Mesenchymal stem cell (in vitro differentiated cells and primary cell): Measurements from ENCODE around the gene CCDC179.

Experiments used
- DNase-seq: peaks from one replicate; pipeline ENCODE4 v3.0.0-alpha.2; 2013
- H2AFZ ChIP-seq: one replicate; pipeline ENCODE4 v1.6.1; 2013; ENCODE audit warnings: low read depth, mild to moderate bottlenecking, control low read depth, inconsistent platforms, low read length, moderate library complexity
- H2AK5ac ChIP-seq: 2 replicates; pipeline ENCODE4 v1.6.1; 2013; ENCODE audit warnings: low read length, moderate library complexity, mild to moderate bottlenecking, inconsistent platforms; ENCODE audit not compliant: severe bottlenecking
- H2BK120ac ChIP-seq: one replicate; pipeline ENCODE4 v1.6.1; 2013; ENCODE audit warnings: low read depth, mild to moderate bottlenecking, inconsistent platforms, low read length, moderate library complexity
- H2BK12ac ChIP-seq, 2 experiments: one replicate each; pipeline ENCODE4 v1.6.1; 2013; ENCODE audit warnings: inconsistent platforms in 2 of 2, low read length in 2 of 2, mild to moderate bottlenecking in 2 of 2, moderate library complexity in 2 of 2, control low read depth in 1 of 2
- H2BK15ac ChIP-seq: one replicate; pipeline ENCODE4 v1.6.1; 2013; ENCODE audit warnings: mild to moderate bottlenecking, low read depth, inconsistent platforms; ENCODE audit not compliant: poor library complexity, severe bottlenecking
- H2BK5ac ChIP-seq: 2 replicates; pipeline ENCODE4 v1.6.1; 2013; ENCODE audit warnings: low read depth, mild to moderate bottlenecking, low read length, control low read depth, inconsistent platforms; ENCODE audit not compliant: poor library complexity, severe bottlenecking
- H3K14ac ChIP-seq, 2 experiments: one replicate each; pipeline ENCODE4 v1.6.1; 2013; ENCODE audit warnings: inconsistent platforms in 2 of 2, low read length in 2 of 2, control low read depth in 1 of 2, mild to moderate bottlenecking in 1 of 2, moderate library complexity in 1 of 2
- H3K18ac ChIP-seq, 2 experiments: one replicate each; pipeline ENCODE4 v1.6.1; 2013; ENCODE audit warnings: inconsistent platforms in 2 of 2, low read length in 2 of 2, control low read depth in 1 of 2, low read depth in 1 of 2, mild to moderate bottlenecking in 1 of 2
- H3K23ac ChIP-seq, 2 experiments: one replicate each; pipeline ENCODE4 v1.6.1; 2013; ENCODE audit warnings: inconsistent platforms in 2 of 2, low read length in 2 of 2, mild to moderate bottlenecking in 2 of 2, moderate library complexity in 2 of 2, control low read depth in 1 of 2
- H3K27ac ChIP-seq: 2 replicates; pipeline ENCODE4 v1.5.1; 2013; ENCODE audit warnings: mild to moderate bottlenecking, moderate library complexity, low read length, control low read depth, inconsistent platforms; ENCODE audit not compliant: poor library complexity, severe bottlenecking
- H3K27me3 ChIP-seq, 2 experiments: 2 replicates each; pipeline versions ENCODE4 v1.6.1 to v1.7.0; 2013; ENCODE audit warnings: low read length in 2 of 2, mild to moderate bottlenecking in 2 of 2, moderate library complexity in 2 of 2, control low read depth in 1 of 2, inconsistent platforms in 1 of 2; ENCODE audit not compliant: control insufficient read depth in 1 of 2, insufficient read depth in 1 of 2
- H3K36me3 ChIP-seq, 2 experiments: 2 replicates each; pipeline versions ENCODE4 v1.6.1 to v1.7.0; 2013; ENCODE audit warnings: low read length in 2 of 2, control low read depth in 1 of 2, inconsistent platforms in 1 of 2, low read depth in 1 of 2, mild to moderate bottlenecking in 1 of 2; ENCODE audit not compliant: insufficient read depth in 2 of 2, control insufficient read depth in 1 of 2
- H3K4ac ChIP-seq, 2 experiments: one replicate each; pipeline ENCODE4 v1.6.1; 2013; ENCODE audit warnings: inconsistent platforms in 2 of 2, low read length in 2 of 2, mild to moderate bottlenecking in 2 of 2, moderate library complexity in 2 of 2, control low read depth in 1 of 2, low read depth in 1 of 2
- H3K4me1 ChIP-seq: 2 replicates; pipeline ENCODE4 v1.6.1; 2013; ENCODE audit warnings: low read depth, low read length, control low read depth; ENCODE audit not compliant: control insufficient read depth, insufficient read depth
- H3K4me2 ChIP-seq: 2 replicates; pipeline ENCODE4 v1.6.1; 2013; ENCODE audit warnings: low read length, mild to moderate bottlenecking, inconsistent platforms; ENCODE audit not compliant: poor library complexity, severe bottlenecking
- H3K4me3 ChIP-seq, 2 experiments: 2 replicates each; pipeline versions ENCODE4 v1.5.1 to v1.7.0; 2013; ENCODE audit warnings: low read length in 2 of 2, mild to moderate bottlenecking in 2 of 2, control low read depth in 1 of 2, low read depth in 1 of 2; ENCODE audit not compliant: insufficient read depth in 1 of 2
- H3K79me1 ChIP-seq: replicated peaks from 2 replicates; pipeline ENCODE4 v1.6.1; 2013; ENCODE audit warnings: mild to moderate bottlenecking, control low read depth, low read length, inconsistent platforms; ENCODE audit not compliant: poor library complexity, severe bottlenecking
- H3K9ac ChIP-seq: 2 replicates; pipeline ENCODE4 v1.7.0; 2013; ENCODE audit warnings: mild to moderate bottlenecking, low read length, moderate library complexity
- H3K9me3 ChIP-seq: 2 replicates; pipeline ENCODE4 v1.7.0; 2013; ENCODE audit warnings: mild to moderate bottlenecking, low read length; ENCODE audit not compliant: control insufficient read depth
- H4K8ac ChIP-seq: one replicate; pipeline ENCODE4 v1.6.1; 2013; ENCODE audit warnings: inconsistent platforms, mild to moderate bottlenecking, low read length, moderate library complexity
- H4K91ac ChIP-seq: one replicate; pipeline ENCODE4 v1.6.1; 2013; ENCODE audit warnings: mild to moderate bottlenecking, low read length, inconsistent platforms
- WGBS: methylation state at CpG from one replicate; pipeline ENCODE4 v1.1.7; 2013; ENCODE audit warnings: mixed read lengths; 5-methylcytosine and 5-hydroxymethylcytosine counted together

Gene CCDC179

DNA sequence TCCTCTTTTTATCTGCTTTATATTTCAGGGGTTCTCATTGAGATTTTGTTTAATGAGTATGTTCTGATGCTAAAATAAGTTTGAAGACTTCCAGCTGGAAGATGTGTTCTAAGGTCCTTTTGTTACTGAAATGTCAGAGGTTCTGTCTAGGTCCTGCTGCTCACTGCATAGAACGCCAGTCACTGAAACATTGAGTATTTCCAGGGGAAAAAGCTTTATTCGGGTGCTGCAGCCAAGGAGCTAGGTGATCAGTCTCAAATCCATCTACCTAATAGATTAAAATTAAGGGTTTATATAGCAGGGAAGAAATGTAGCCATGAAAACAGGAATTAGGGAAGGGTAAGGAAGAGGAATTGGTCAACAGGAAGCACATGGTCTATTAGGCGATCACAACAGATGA lies 50.4 kb downstream of the CCDC179 start:
- no peak overlapping the region for H2BK12ac ChIP-seq
- no peak overlapping the region for H3K4me3 ChIP-seq
- H3K4ac ChIP-seq = no peak overlapping the region
- H2BK5ac ChIP-seq = no peak overlapping the region
- no peaks in the 10 kb centered on the region for H3K9me3 ChIP-seq
- no peak for DNase-seq
- H2AFZ ChIP-seq = no peak overlapping the region
- H3K9ac ChIP-seq = no peak overlapping the region
- no peak overlapping the region for H2BK120ac ChIP-seq
- no peaks in the 10 kb centered on the region for H3K27me3 ChIP-seq
- no peaks in the 10 kb centered on the region for H3K79me1 ChIP-seq
- no peak overlapping the region for H4K91ac ChIP-seq
- 95% methylated on average over 3 of the region's 3 CpGs for WGBS
- no peak overlapping the region for H3K4me2 ChIP-seq
- H3K36me3 ChIP-seq = no peaks in the 10 kb centered on the region
- H4K8ac ChIP-seq = no peak overlapping the region
- no peak overlapping the region for H3K23ac ChIP-seq
- H3K4me1 ChIP-seq = no peaks in the 10 kb centered on the region
- H3K14ac ChIP-seq = no peak overlapping the region
- H2BK15ac ChIP-seq = no peak overlapping the region
- no peak overlapping the region for H2AK5ac ChIP-seq
- H3K18ac ChIP-seq = no peak overlapping the region
- no peak overlapping the region for H3K27ac ChIP-seq

GRCh38 chr11:22808571-22809197 lies 51.6 kb downstream of the CCDC179 start:
- WGBS = 88% methylated on average over 2 of the region's 3 CpGs
- Histone ChIP-seq H3K79me1 (no peaks in the 10 kb centered on the region), H3K4me1 (no peaks in the 10 kb centered on the region), H3K9me3 (no peaks in the 10 kb centered on the region), H3K27me3 (no peaks in the 10 kb centered on the region), H2BK120ac (no peak overlapping the region), H3K36me3 (no peaks in the 10 kb centered on the region), H3K4me3 (no peak overlapping the region), H4K8ac (no peak overlapping the region), H2AK5ac (no peak overlapping the region), H3K9ac (no peak overlapping the region), H4K91ac (no peak overlapping the region), H3K4me2 (no peak overlapping the region), H3K14ac (no peak overlapping the region), H3K4ac (no peak overlapping the region), H2BK5ac (no peak overlapping the region), H3K18ac (no peak overlapping the region), H2AFZ (no peak overlapping the region), H3K23ac (no peak overlapping the region), H2BK15ac (no peak overlapping the region), H3K27ac (no peak overlapping the region), H2BK12ac (no peak overlapping the region)
- no peak for DNase-seq

DNA sequence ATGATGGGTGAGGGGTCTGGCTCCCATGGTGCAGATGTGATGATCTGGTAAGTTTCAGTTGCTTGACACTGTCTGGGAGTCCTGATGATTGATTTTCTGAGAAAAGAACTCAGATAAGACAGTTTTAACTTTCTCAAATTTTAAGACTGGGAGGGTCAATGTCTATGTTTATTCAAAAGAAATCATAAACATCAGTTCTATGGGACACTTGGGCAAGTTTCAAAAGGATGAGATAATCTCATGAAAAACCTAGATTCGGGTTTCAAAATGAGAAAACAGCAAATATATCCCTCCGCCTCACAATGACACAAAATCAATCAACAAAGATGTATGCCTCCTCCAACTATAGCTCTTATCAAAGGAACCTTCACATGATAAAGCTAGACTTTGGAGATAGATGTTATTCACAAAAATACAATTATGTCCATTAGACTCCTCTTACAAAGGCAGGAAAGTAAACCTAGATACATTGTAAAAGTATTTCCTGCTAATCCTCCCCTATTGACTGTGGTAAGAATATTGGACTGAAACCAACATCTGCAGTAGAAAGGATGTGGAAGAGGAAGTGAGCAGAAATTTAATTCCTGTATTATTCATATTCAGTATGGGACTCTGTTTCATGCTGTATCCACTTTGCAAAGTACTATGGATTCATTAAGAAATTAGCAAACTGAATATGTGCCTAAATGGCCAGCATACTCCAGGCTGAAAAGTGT lies 52.3 kb downstream of the CCDC179 start:
- no peak overlapping the region for H2BK120ac ChIP-seq
- no peaks in the 10 kb centered on the region for H3K9me3 ChIP-seq
- no peak overlapping the region for H3K9ac ChIP-seq
- H2BK12ac ChIP-seq = no peak overlapping the region
- no peak overlapping the region for H3K14ac ChIP-seq
- no peak overlapping the region for H2AFZ ChIP-seq
- no peak overlapping the region for H2AK5ac ChIP-seq
- WGBS = 86% methylated on average over 1 of the region's 2 CpGs
- DNase-seq = no peak
- no peak overlapping the region for H3K4ac ChIP-seq
- no peaks in the 10 kb centered on the region for H3K4me1 ChIP-seq
- H3K18ac ChIP-seq = no peak overlapping the region
- no peak overlapping the region for H3K23ac ChIP-seq
- no peaks in the 10 kb centered on the region for H3K27me3 ChIP-seq
- no peak overlapping the region for H3K27ac ChIP-seq
- H4K8ac ChIP-seq = no peak overlapping the region
- H3K4me2 ChIP-seq = no peak overlapping the region
- no peak overlapping the region for H4K91ac ChIP-seq
- H3K79me1 ChIP-seq = no peaks in the 10 kb centered on the region
- H3K36me3 ChIP-seq = no peaks in the 10 kb centered on the region
- no peak overlapping the region for H3K4me3 ChIP-seq
- H2BK15ac ChIP-seq = no peak overlapping the region
- no peak overlapping the region for H2BK5ac ChIP-seq

- no peak overlapping the region for H2BK5ac ChIP-seq
- H3K4ac ChIP-seq = no peak overlapping the region
- no peak overlapping the region for H2BK120ac ChIP-seq
- H2AFZ ChIP-seq = no peak overlapping the region
- no peaks in the 10 kb centered on the region for H3K9me3 ChIP-seq
- no peak overlapping the region for H3K14ac ChIP-seq
- H3K27ac ChIP-seq = no peak overlapping the region
- H2BK12ac ChIP-seq = no peak overlapping the region
- no peak overlapping the region for H4K91ac ChIP-seq
- H3K27me3 ChIP-seq = no peaks in the 10 kb centered on the region
- no peak overlapping the region for H3K4me3 ChIP-seq
- H4K8ac ChIP-seq = no peak overlapping the region
- H3K18ac ChIP-seq = no peak overlapping the region
- H3K23ac ChIP-seq = no peak overlapping the region
- DNase-seq = no peak
- H3K79me1 ChIP-seq = no peaks in the 10 kb centered on the region
- H2AK5ac ChIP-seq = no peak overlapping the region
- H3K4me2 ChIP-seq = no peak overlapping the region
- H3K36me3 ChIP-seq = no peaks in the 10 kb centered on the region
- no peaks in the 10 kb centered on the region for H3K4me1 ChIP-seq
- H3K9ac ChIP-seq = no peak overlapping the region
- WGBS = 75% methylated on average over 2 of the region's 2 CpGs
- H2BK15ac ChIP-seq = no peak overlapping the region
Measured at GRCh38 chr11:22807391-22807790, 52.9 kb downstream of the CCDC179 start.
